Measurements from ENCODE around the gene HSD17B13. TPM values are rescaled to one million over a fixed set of nuclear protein-coding genes. Genes with fewer than 3 reads are reported as not detected.

HSD17B13 gene
- polyA plus RNA-seq, 1 experiment = not detected

- POLR2A ChIA-PET = no interaction called here
- DNase-seq (ENCODE audit: low read depth) = no peak
- TF ChIP-seq CTCF (IDR thresholded peaks at IDR 0.05; ENCODE audit: insufficient read depth, low read depth, low read length) = no peak
- Histone ChIP-seq H3K4me3 (ENCODE audit: low read depth, low read length) (no peak overlapping the region), H3K36me3 (ENCODE audit: control insufficient read depth, insufficient read depth, low read length) (no peaks in the 10 kb centered on the region), H3K27me3 (ENCODE audit: control insufficient read depth, insufficient read depth, low read length) (no peaks in the 10 kb centered on the region)
- CTCF ChIA-PET = no interaction called here
Observed at GRCh38 chr4:87255755-87256154, 66.9 kb downstream of the HSD17B13 start.

Small RNAs within 50 kb of the gene (small RNA-seq; reads per million reads assigned to genes)
- not detected for gene MIR5705 (ENCODE audit: insufficient read length, low read depth, low replicate concordance)

Other genes with a start within 250 kb of the HSD17B13 start
- gene KLHL8, start 102.3 kb downstream of the HSD17B13 start, polyA plus RNA-seq (2011; rRNA removed) = 1.7 and 4.3 TPM in 2 replicates
- gene HSD17B11, start 68.3 kb upstream of the HSD17B13 start, polyA plus RNA-seq (2011; rRNA removed) = 11.2 and 30.8 TPM in 2 replicates
- 12.0 and 21.0 TPM in 2 replicates for gene NUDT9, start 99.7 kb upstream of the HSD17B13 start, polyA plus RNA-seq (2011; rRNA removed)
- not detected in 2 replicates for gene SPARCL1, start 206.5 kb upstream of the HSD17B13 start, polyA plus RNA-seq (2011; rRNA removed)